Superior temporal gyrus (tissue), 1 donor: ENCODE data around the gene PEF1.

Source experiments
- DNase-seq: peaks from one replicate; pipeline ENCODE4 v3.0.0-alpha.2; 2016; ENCODE audit errors: extremely low spot score

The PEF1 gene

GRCh38 chr1:31583995-31584868, 60.4 kb downstream of the PEF1 start:
- no peak for DNase-seq

GRCh38 chr1:31583082-31583994, 61.3 kb downstream of the PEF1 start:
- no peak for DNase-seq

- no peak for DNase-seq
Measured at GRCh38 chr1:31581821-31582810, 62.6 kb downstream of the PEF1 start.

- DNase-seq: no peak
Measured at GRCh38 chr1:31580891-31581603, 63.6 kb downstream of the PEF1 start.

- DNase-seq: no peak
Measured at GRCh38 chr1:31580513-31580870, 64.2 kb downstream of the PEF1 start.
